Omental fat pad (tissue), 4 donors: ENCODE data around the gene OR51B4. TPM values are rescaled to one million over a fixed set of nuclear protein-coding genes. Genes with fewer than 3 reads are reported as not detected.

Experiments
- ATAC-seq: fragments of 150-250 bp; one replicate; pipeline ENCODE4 v1.9.1; 2016; ENCODE audit warnings: mild to moderate bottlenecking, moderate library complexity; ENCODE audit not compliant: low FRiP score
- DNase-seq: peaks from one replicate; pipeline ENCODE4 v3.0.0-alpha.2; 2019; ENCODE audit warnings: low spot score
- CTCF ChIP-seq, 3 donors: fragments of 450-650 bp; IDR thresholded peaks; one replicate each; pipeline ENCODE4 v1.5.1; 2016 to 2017; ENCODE audit warnings: antibody characterized with exemption in 3 of 3, mild to moderate bottlenecking in 3 of 3, moderate library complexity in 2 of 3
- total RNA-seq, 4 donors: library from RNA; depleted of rRNA; stranded (reverse); fragments of >200 nt; gene quantifications; one replicate each; pipeline ENCODE4 v1.1.0, GENCODE V29; 2016

Gene OR51B4
- total RNA-seq, 4 donors from 2014 or later: not detected

GRCh38 chr11:5281596-5281995 is 20.1 kb downstream of the OR51B4 start:
- DNase-seq (no peak), ATAC-seq (no peak)
- no peak for TF ChIP-seq CTCF (IDR thresholded peaks at IDR 0.05)

- no peak for TF ChIP-seq CTCF (IDR thresholded peaks at IDR 0.05)
- ATAC-seq: peak; percentile 86
- DNase-seq: peak; percentile 37
These were observed 21.1 kb downstream of the OR51B4 start for GRCh38 chr11:5280582-5281102.

- DNase-seq (no peak), ATAC-seq (no peak)
- TF ChIP-seq CTCF (IDR thresholded peaks at IDR 0.05): no peak
These were observed 22.2 kb downstream of the OR51B4 start for GRCh38 chr11:5279471-5280090.

- no peak for ATAC-seq
- DNase-seq: no peak
- TF ChIP-seq CTCF (IDR thresholded peaks at IDR 0.05): no peak
These were observed 23.9 kb downstream of the OR51B4 start for GRCh38 chr11:5277807-5278382.

GRCh38 chr11:5276697-5277096 is 25.0 kb downstream of the OR51B4 start:
- TF ChIP-seq CTCF (IDR thresholded peaks at IDR 0.05): no peak
- no peak for DNase-seq
- ATAC-seq: no peak

GRCh38 chr11:5275369-5276110 is 26.2 kb downstream of the OR51B4 start:
- no peak for ATAC-seq
- DNase-seq: no peak
- no peak for TF ChIP-seq CTCF (IDR thresholded peaks at IDR 0.05)
